Measurements from ENCODE around the gene RPS2. TPM values are rescaled to one million over a fixed set of nuclear protein-coding genes. Genes with fewer than 3 reads are reported as not detected.
"Not testable (repeated sequence)": the region's sequence is repeated elsewhere in the genome, so short reads cannot be mapped to it uniquely, and the experiment has no call there.

RPS2 gene
- total RNA-seq, 1 donor from 2014 or later: 2,280 TPM

GRCh38 chr16:1929105-1929504 lies 35.5 kb downstream of the RPS2 start:
- intact Hi-C loops (cut with micrococcal nuclease): loop anchor here (1.0 to 5.0 kb wide), 4 partner anchors 14 to 156 kb away; partner anchors contain the start of genes FAHD1, HAGH, MRPS34 and MSRB1

GRCh38 chr16:1926271-1926670 lies 38.4 kb downstream of the RPS2 start:
- intact Hi-C loops (cut with micrococcal nuclease): loop anchor here (5.0 kb wide), 1 partner anchor 99 kb away; the partner anchor contains the start of genes FAHD1 and HAGH

GRCh38 chr16:1924095-1924494 lies 40.5 kb downstream of the RPS2 start:
- intact Hi-C loops (cut with micrococcal nuclease): no loop called here

GRCh38 chr16:1923299-1924034 lies 41.2 kb downstream of the RPS2 start:
- intact Hi-C loops (cut with micrococcal nuclease): no loop called here

- intact Hi-C loops (cut with micrococcal nuclease): no loop called here
Observed at GRCh38 chr16:1922357-1922756, 42.3 kb downstream of the RPS2 start.

- intact Hi-C loops (cut with micrococcal nuclease): no loop called here
Observed at GRCh38 chr16:1920727-1921171, 43.9 kb downstream of the RPS2 start.

- intact Hi-C loops (cut with micrococcal nuclease): not testable (repeated sequence)
Observed at GRCh38 chr16:1920122-1920521, 44.5 kb downstream of the RPS2 start.

- intact Hi-C loops (cut with micrococcal nuclease): no loop called here
Observed at GRCh38 chr16:1919327-1919998, 45.2 kb downstream of the RPS2 start.

- intact Hi-C loops (cut with micrococcal nuclease): no loop called here
Observed at GRCh38 chr16:1918351-1919326, 46.0 kb downstream of the RPS2 start, which contains the start of gene HS3ST6. Gene HS3ST6, minus strand, starts transcription at chr16:1918415. Its CDS starts 92 bp downstream, at chr16:1918323.

GRCh38 chr16:1917665-1918350 lies 46.8 kb downstream of the RPS2 start:
- intact Hi-C loops (cut with micrococcal nuclease): no loop called here

GRCh38 chr16:1917056-1917664 lies 47.5 kb downstream of the RPS2 start:
- intact Hi-C loops (cut with micrococcal nuclease): no loop called here

GRCh38 chr16:1916640-1916990 lies 48.0 kb downstream of the RPS2 start:
- intact Hi-C loops (cut with micrococcal nuclease): no loop called here

GRCh38 chr16:1915732-1916639 lies 48.6 kb downstream of the RPS2 start:
- intact Hi-C loops (cut with micrococcal nuclease): no loop called here

- intact Hi-C loops (cut with micrococcal nuclease): no loop called here
Observed at GRCh38 chr16:1914988-1915387, 49.6 kb downstream of the RPS2 start.

GRCh38 chr16:1914084-1914608 lies 50.5 kb downstream of the RPS2 start:
- intact Hi-C loops (cut with micrococcal nuclease): no loop called here

GRCh38 chr16:1913327-1914083 lies 51.1 kb downstream of the RPS2 start:
- intact Hi-C loops (cut with micrococcal nuclease): no loop called here

GRCh38 chr16:1912215-1912543 lies 52.4 kb downstream of the RPS2 start:
- intact Hi-C loops (cut with micrococcal nuclease): no loop called here

Data from T-helper 1 cell treated with Interleukin-12 subunit alpha and Interleukin-12 subunit beta and Interleukin-4 antibody, amounts not matched to agents 30 ng/mL and 1 ng/mL, for 36 hours (primary cell).